ENCODE data around the gene TIGD6. TPM values are rescaled to one million over a fixed set of nuclear protein-coding genes. Genes with fewer than 3 reads are reported as not detected.

Gene TIGD6
- total RNA-seq, result 5.8 and 6.8 TPM in 2 replicates

GRCh38 chr5:150000256-150000989 lies at the start of gene TIGD6, which contains the start of gene HMGXB3:
TSS of gene TIGD6 (minus strand) at chr5:150000654. CDS start at chr5:149996348, 4,306 bp downstream.
TSS of gene HMGXB3 (plus strand) at chr5:150000739. CDS start at chr5:150004853, 4,114 bp downstream.
- DNase-seq (ENCODE audit: low read depth) (peak; percentile 78), FAIRE-seq (no peak)
- peak within 1 kb of the TSS; percentile 74 for H3K4me3 ChIP-seq (ENCODE audit: low read depth, low read length)
- no peak for TF ChIP-seq CTCF (IDR thresholded peaks at IDR 0.05; ENCODE audit: insufficient read depth, low read length, severe bottlenecking)
- H3K36me3 ChIP-seq (ENCODE audit: control insufficient read depth, insufficient read depth, low read length), result no peaks in the 10 kb centered on the region
- H3K27me3 ChIP-seq (ENCODE audit: control insufficient read depth, insufficient read depth, low read length), result no peaks in the 10 kb centered on the region

GRCh38 chr5:150046031-150046430 lies 45.6 kb upstream of the TIGD6 start:
- no peaks in the 10 kb centered on the region for H3K27me3 ChIP-seq (ENCODE audit: control insufficient read depth, insufficient read depth, low read length)
- TF ChIP-seq CTCF (IDR thresholded peaks at IDR 0.05; ENCODE audit: insufficient read depth, low read length, severe bottlenecking), result no peak
- H3K4me3 ChIP-seq (ENCODE audit: low read depth, low read length), result no peak overlapping the region
- FAIRE-seq, result no peak
- peaks cover 20% of the 10 kb centered on the region for H3K36me3 ChIP-seq (ENCODE audit: control insufficient read depth, insufficient read depth, low read length)
- DNase-seq (ENCODE audit: low read depth), result no peak

GRCh38 chr5:150045549-150045948 lies 45.1 kb upstream of the TIGD6 start:
- FAIRE-seq, result no peak

GRCh38 chr5:150044712-150045111 lies 44.3 kb upstream of the TIGD6 start:
- no peak for FAIRE-seq
- H3K4me3 ChIP-seq (ENCODE audit: low read depth, low read length), result no peak overlapping the region
- TF ChIP-seq CTCF (IDR thresholded peaks at IDR 0.05; ENCODE audit: insufficient read depth, low read length, severe bottlenecking), result no peak
- no peaks in the 10 kb centered on the region for H3K27me3 ChIP-seq (ENCODE audit: control insufficient read depth, insufficient read depth, low read length)
- H3K36me3 ChIP-seq (ENCODE audit: control insufficient read depth, insufficient read depth, low read length), result peaks cover 18% of the 10 kb centered on the region
- DNase-seq (ENCODE audit: low read depth), result no peak

More at GRCh38 chr5:150045549-150045948, 45.1 kb upstream of the TIGD6 start:
- DNase-seq (ENCODE audit: low read depth), result no peak
- no peaks in the 10 kb centered on the region for H3K27me3 ChIP-seq (ENCODE audit: control insufficient read depth, insufficient read depth, low read length)
- no peak overlapping the region for H3K4me3 ChIP-seq (ENCODE audit: low read depth, low read length)
- peaks cover 21% of the 10 kb centered on the region for H3K36me3 ChIP-seq (ENCODE audit: control insufficient read depth, insufficient read depth, low read length)
- TF ChIP-seq CTCF (IDR thresholded peaks at IDR 0.05; ENCODE audit: insufficient read depth, low read length, severe bottlenecking), result no peak

- FAIRE-seq (no peak), DNase-seq (ENCODE audit: low read depth) (peak; percentile 67)
- Histone ChIP-seq H3K4me3 (ENCODE audit: low read depth, low read length) (no peak overlapping the region), H3K36me3 (ENCODE audit: control insufficient read depth, insufficient read depth, low read length) (peaks cover 18% of the 10 kb centered on the region), H3K27me3 (ENCODE audit: control insufficient read depth, insufficient read depth, low read length) (no peaks in the 10 kb centered on the region)
- no peak for TF ChIP-seq CTCF (IDR thresholded peaks at IDR 0.05; ENCODE audit: insufficient read depth, low read length, severe bottlenecking)
Observed at GRCh38 chr5:150044329-150044681, 43.9 kb upstream of the TIGD6 start.

Data from bronchial epithelial cell (primary cell).